Fibroblast of lung (primary cell): ENCODE data around the gene TBC1D22A. TPM values are rescaled to one million over a fixed set of nuclear protein-coding genes. Genes with fewer than 3 reads are reported as not detected.

ENCODE experiments used
- DNase-seq, 2 donors: peaks; one replicate each; pipeline versions ENCODE4 v3.0.0 to v3.0.0-alpha.2; 2010; ENCODE audit warnings: low read depth in 2 of 2
- H2AFZ ChIP-seq: 2 replicates; pipeline ENCODE4 v1.5.1; 2012; ENCODE audit warnings: low read length, control low read depth, inconsistent platforms
- H3K27ac ChIP-seq: 2 replicates; pipeline ENCODE4 v1.5.1; 2011; ENCODE audit warnings: low read length, control low read depth; ENCODE audit not compliant: insufficient read depth
- H3K27me3 ChIP-seq: 2 replicates; pipeline ENCODE4 v1.5.1; 2011; ENCODE audit warnings: mild to moderate bottlenecking, low read length; ENCODE audit not compliant: control insufficient read depth, insufficient read depth
- H3K36me3 ChIP-seq: 2 replicates; pipeline ENCODE4 v1.5.1; 2011; ENCODE audit warnings: low read length; ENCODE audit not compliant: control insufficient read depth, insufficient read depth
- H3K4me1 ChIP-seq: 2 replicates; pipeline ENCODE4 v1.5.1; 2011; ENCODE audit warnings: low read length; ENCODE audit not compliant: control insufficient read depth, insufficient read depth; ENCODE audit errors: extremely low read depth
- H3K4me2 ChIP-seq: 2 replicates; pipeline ENCODE4 v1.5.1; 2011; ENCODE audit warnings: low read length, control low read depth; ENCODE audit not compliant: insufficient read depth; ENCODE audit errors: extremely low read depth
- H3K4me3 ChIP-seq, 4 experiments: fragments of 200-600 bp in 1 of 4; sonication (generic) in 1 of 4; replicated peaks in 1 of 4; 2 replicates each; pipeline ENCODE4 v1.5.1; 2011 to 2016; ENCODE audit warnings: low read length in 4 of 4, low read depth in 3 of 4, mild to moderate bottlenecking in 3 of 4, control low read depth in 2 of 4, inconsistent platforms in 1 of 4, mixed read lengths in 1 of 4; ENCODE audit not compliant: insufficient read depth in 1 of 4; ENCODE audit errors: control extremely low read depth in 1 of 4
- H3K79me2 ChIP-seq: 2 replicates; pipeline ENCODE4 v1.5.1; 2012; ENCODE audit warnings: mild to moderate bottlenecking, low read length, inconsistent platforms; ENCODE audit not compliant: control insufficient read depth, insufficient read depth
- H3K9ac ChIP-seq: 2 replicates; pipeline ENCODE4 v1.5.1; 2011; ENCODE audit warnings: mild to moderate bottlenecking, low read length, control low read depth; ENCODE audit not compliant: insufficient read depth
- H3K9me3 ChIP-seq: 2 replicates; pipeline ENCODE4 v1.5.1; 2012; ENCODE audit warnings: low read depth, low read length; ENCODE audit not compliant: control insufficient read depth, insufficient read depth
- H4K20me1 ChIP-seq: 2 replicates; pipeline ENCODE4 v1.5.1; 2011; ENCODE audit warnings: low read length; ENCODE audit not compliant: control insufficient read depth, insufficient read depth; ENCODE audit errors: extremely low read depth
- EZH2 ChIP-seq: IDR thresholded peaks from 2 replicates; pipeline ENCODE4 v1.5.1; 2012; ENCODE audit warnings: low read length, control low read depth, mild to moderate bottlenecking; ENCODE audit errors: missing control alignments
- polyA plus RNA-seq, 2 donors: library from polyadenylated mRNA; depleted of rRNA in 1 of 2; stranded (reverse) in 1 of 2; unstranded in 1 of 2; fragments of >200 nt; gene quantifications; 2 replicates each; pipeline ENCODE4 v1.2.1, GENCODE V29; 2011 to 2012; ENCODE audit warnings: missing spikeins in 1 of 2
- total RNA-seq: library from RNA; depleted of rRNA; stranded (reverse); fragments of >200 nt; gene quantifications from 2 replicates; pipeline ENCODE4 v1.2.1, GENCODE V29; 2014
- TF ChIP-seq, protein P1 (sequence below), 2 donors: IDR thresholded peaks in 1 of 2; conservative IDR thresholded peaks in 1 of 2; 1 replicate in 1 of 2; 2 replicates in 1 of 2; pipeline ENCODE4 v1.5.1; 2011 to 2012; ENCODE audit warnings: low read length in 2 of 2, control low read depth in 1 of 2, inconsistent platforms in 1 of 2, low read depth in 1 of 2, mild to moderate bottlenecking in 1 of 2

The TBC1D22A gene
- total and polyA plus RNA-seq, 2 donors (not counting 1 experiment from before 2014, with no cell fraction given): 11.6 to 17.6 TPM

GRCh38 chr22:47159592-47159991, 397.1 kb downstream of the TBC1D22A start:
- Histone ChIP-seq H3K9ac (no peak overlapping the region), H3K4me2 (no peak overlapping the region), H3K79me2 (no peaks in the 10 kb centered on the region), H3K4me1 (no peaks in the 10 kb centered on the region), H3K4me3 (no peak overlapping the region), H4K20me1 (no peaks in the 10 kb centered on the region), H2AFZ (no peak overlapping the region), H3K27ac (no peak overlapping the region), H3K9me3 (no peaks in the 10 kb centered on the region), H3K36me3 (no peaks in the 10 kb centered on the region), H3K27me3 (no peaks in the 10 kb centered on the region)
- DNase-seq: no peak
- TF ChIP-seq EZH2: no peak
- TF ChIP-seq, protein P1, sequence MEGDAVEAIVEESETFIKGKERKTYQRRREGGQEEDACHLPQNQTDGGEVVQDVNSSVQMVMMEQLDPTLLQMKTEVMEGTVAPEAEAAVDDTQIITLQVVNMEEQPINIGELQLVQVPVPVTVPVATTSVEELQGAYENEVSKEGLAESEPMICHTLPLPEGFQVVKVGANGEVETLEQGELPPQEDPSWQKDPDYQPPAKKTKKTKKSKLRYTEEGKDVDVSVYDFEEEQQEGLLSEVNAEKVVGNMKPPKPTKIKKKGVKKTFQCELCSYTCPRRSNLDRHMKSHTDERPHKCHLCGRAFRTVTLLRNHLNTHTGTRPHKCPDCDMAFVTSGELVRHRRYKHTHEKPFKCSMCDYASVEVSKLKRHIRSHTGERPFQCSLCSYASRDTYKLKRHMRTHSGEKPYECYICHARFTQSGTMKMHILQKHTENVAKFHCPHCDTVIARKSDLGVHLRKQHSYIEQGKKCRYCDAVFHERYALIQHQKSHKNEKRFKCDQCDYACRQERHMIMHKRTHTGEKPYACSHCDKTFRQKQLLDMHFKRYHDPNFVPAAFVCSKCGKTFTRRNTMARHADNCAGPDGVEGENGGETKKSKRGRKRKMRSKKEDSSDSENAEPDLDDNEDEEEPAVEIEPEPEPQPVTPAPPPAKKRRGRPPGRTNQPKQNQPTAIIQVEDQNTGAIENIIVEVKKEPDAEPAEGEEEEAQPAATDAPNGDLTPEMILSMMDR (conservative IDR thresholded peaks at IDR 0.05 in 1 of 2, IDR thresholded peaks at IDR 0.05 in 1 of 2; ENCODE audit: low read depth in 1 of 2, low read length in 2 of 2): no peak

GRCh38 chr22:47160141-47160541, 397.7 kb downstream of the TBC1D22A start:
- H3K4me3 ChIP-seq: no peak overlapping the region

GRCh38 chr22:47160781-47161520, 398.5 kb downstream of the TBC1D22A start:
- H3K9ac ChIP-seq: no peak overlapping the region
- no peak overlapping the region for H3K4me3 ChIP-seq
- H3K27me3 ChIP-seq: no peaks in the 10 kb centered on the region
- H3K4me2 ChIP-seq: no peak overlapping the region
- no peaks in the 10 kb centered on the region for H3K36me3 ChIP-seq
- no peak overlapping the region for H3K27ac ChIP-seq
- TF ChIP-seq, protein P1 (conservative IDR thresholded peaks at IDR 0.05 in 1 of 2, IDR thresholded peaks at IDR 0.05 in 1 of 2; ENCODE audit: low read depth in 1 of 2, low read length in 2 of 2): no peak
- no peak for TF ChIP-seq EZH2
- no peak for DNase-seq
- no peaks in the 10 kb centered on the region for H3K79me2 ChIP-seq
- no peaks in the 10 kb centered on the region for H3K9me3 ChIP-seq
- H3K4me1 ChIP-seq: no peaks in the 10 kb centered on the region
- no peak overlapping the region for H2AFZ ChIP-seq
- no peaks in the 10 kb centered on the region for H4K20me1 ChIP-seq

More at GRCh38 chr22:47160141-47160541, 397.7 kb downstream of the TBC1D22A start:
- Histone ChIP-seq H3K27me3 (no peaks in the 10 kb centered on the region), H3K27ac (no peak overlapping the region), H3K4me2 (no peak overlapping the region), H4K20me1 (no peaks in the 10 kb centered on the region), H2AFZ (no peak overlapping the region), H3K9me3 (no peaks in the 10 kb centered on the region), H3K79me2 (no peaks in the 10 kb centered on the region), H3K9ac (no peak overlapping the region), H3K36me3 (no peaks in the 10 kb centered on the region), H3K4me1 (no peaks in the 10 kb centered on the region)
- DNase-seq: no peak
- TF ChIP-seq, protein P1 (conservative IDR thresholded peaks at IDR 0.05 in 1 of 2, IDR thresholded peaks at IDR 0.05 in 1 of 2; ENCODE audit: low read depth in 1 of 2, low read length in 2 of 2): no peak
- no peak for TF ChIP-seq EZH2
